ENCODE measurements around the gene OR5AN1. TPM values are rescaled to one million over a fixed set of nuclear protein-coding genes. Genes with fewer than 3 reads are reported as not detected.

OR5AN1 gene
- total and polyA plus RNA-seq, 7 experiments from 2014 or later: not detected

- H3K36me3 Mint-ChIP-seq: no peaks in the 10 kb centered on the region
- H3K27ac Mint-ChIP-seq: no peak overlapping the region
- ChIA-PET CTCF (interaction anchor here (1.7 kb wide), 1 partner anchor 12 kb away, joined by 7 read pairs; no protein-coding TSS in a partner anchor), POLR2A (no interaction called here)
- peaks cover 0 to 5% (median 0%) of the 10 kb centered on the region in 11 donors for H3K9me3 Mint-ChIP-seq
- DNase-seq: peak in 1 of 9 donors; percentile 5
- no peak overlapping the region for H3K4me3 Mint-ChIP-seq
- intact Hi-C loops (cut with micrococcal nuclease): no loop called here
- no peaks in the 10 kb centered on the region for H3K36me3 ChIP-seq (ENCODE audit: control insufficient read depth in 2 of 3, insufficient read depth in 3 of 3, low read length in 3 of 3)
- no peak overlapping the region for H3K4me3 ChIP-seq (ENCODE audit: low read length)
- peaks cover 0 to 12% (median 5%) of the 10 kb centered on the region in 7 donors for H3K4me1 Mint-ChIP-seq
- H3K4me1 ChIP-seq (ENCODE audit: control insufficient read depth in 2 of 2, insufficient read depth in 2 of 2, low read length in 2 of 2): no peaks in the 10 kb centered on the region
- no peak overlapping the region for H3K27ac ChIP-seq (ENCODE audit: low read depth, low read length)
- H3K27me3 ChIP-seq (ENCODE audit: control insufficient read depth in 2 of 2, insufficient read depth in 2 of 2, low read length in 2 of 2): no peaks in the 10 kb centered on the region
- H3K9me3 ChIP-seq (ENCODE audit: control insufficient read depth in 2 of 3, low read length in 3 of 3): no peaks in the 10 kb centered on the region
- ATAC-seq: no peak
- H3K27me3 Mint-ChIP-seq: peaks cover 16 to 58% (median 34%) of the 10 kb centered on the region in 5 donors
These were observed 58.3 kb downstream of the OR5AN1 start for GRCh38 chr11:59417023-59417422.

GRCh38 chr11:59418156-59418555, 59.5 kb downstream of the OR5AN1 start:
- Histone ChIP-seq H3K27me3 (ENCODE audit: control insufficient read depth in 2 of 2, insufficient read depth in 2 of 2, low read length in 2 of 2) (no peaks in the 10 kb centered on the region), H3K4me3 (ENCODE audit: low read length) (no peak overlapping the region), H3K27ac (ENCODE audit: low read depth, low read length) (no peak overlapping the region), H3K36me3 (ENCODE audit: control insufficient read depth in 2 of 3, insufficient read depth in 3 of 3, low read length in 3 of 3) (no peaks in the 10 kb centered on the region), H3K9me3 (ENCODE audit: control insufficient read depth in 2 of 3, low read length in 3 of 3) (no peaks in the 10 kb centered on the region), H3K4me1 (ENCODE audit: control insufficient read depth in 2 of 2, insufficient read depth in 2 of 2, low read length in 2 of 2) (no peaks in the 10 kb centered on the region)
- DNase-seq (no peak), ATAC-seq (no peak)
- Mint-ChIP-seq H3K36me3 (no peaks in the 10 kb centered on the region), H3K4me1 (peaks cover 0 to 12% (median 5%) of the 10 kb centered on the region in 7 donors), H3K9me3 (no peaks in the 10 kb centered on the region), H3K27me3 (peaks cover 16 to 49% (median 28%) of the 10 kb centered on the region in 5 donors), H3K27ac (no peak overlapping the region), H3K4me3 (no peak overlapping the region)
- intact Hi-C loops (cut with micrococcal nuclease): no loop called here
- CTCF ChIA-PET: interaction anchor here (1.7 kb wide), 1 partner anchor 11 kb away, joined by 7 read pairs; no protein-coding TSS in a partner anchor
- POLR2A ChIA-PET: no interaction called here

Other genes with a start within 250 kb of the OR5AN1 start
- gene FAM111A, start 216.0 kb upstream of the OR5AN1 start, total RNA-seq: 100 to 1,000 TPM in 3 of 5 experiments, 10 to 100 TPM in 2; 73.1 to 138 (median 117) TPM
- 10 to 100 TPM; 23.0 to 32.0 TPM for gene FAM111A, start 216.0 kb upstream of the OR5AN1 start, polyA plus RNA-seq
- gene DTX4, start 186.8 kb upstream of the OR5AN1 start, total RNA-seq: 1 to 10 TPM in 4 of 5 experiments, under 1 TPM in 1; 0.22 to 3.9 (median 2.2) TPM
- gene DTX4, start 186.8 kb upstream of the OR5AN1 start, polyA plus RNA-seq: under 1 TPM; 0.22 to 0.35 TPM
- gene MPEG1, start 146.0 kb upstream of the OR5AN1 start, total RNA-seq: 100 to 1,000 TPM in 1 of 5 experiments, 10 to 100 TPM in 1, 1 to 10 TPM in 2, not detected in 1; 4.2 to 187 (median 13.8) TPM
- under 1 TPM; 0.26 to 0.53 TPM for gene MPEG1, start 146.0 kb upstream of the OR5AN1 start, polyA plus RNA-seq
- gene OR5A2, start 67.5 kb downstream of the OR5AN1 start, total RNA-seq: not detected
- gene OR5A2, start 67.5 kb downstream of the OR5AN1 start, polyA plus RNA-seq: not detected
- gene OR5A1, start 77.6 kb downstream of the OR5AN1 start, total RNA-seq: not detected
- gene OR5A1, start 77.6 kb downstream of the OR5AN1 start, polyA plus RNA-seq: not detected
- not detected for gene OR4D6, start 98.1 kb downstream of the OR5AN1 start, total RNA-seq
- not detected for gene OR4D6, start 98.1 kb downstream of the OR5AN1 start, polyA plus RNA-seq
- not detected for gene OR4D10, start 114.4 kb downstream of the OR5AN1 start, total RNA-seq
- gene OR4D10, start 114.4 kb downstream of the OR5AN1 start, polyA plus RNA-seq: not detected
- gene OR4D11, start 144.7 kb downstream of the OR5AN1 start, total RNA-seq: not detected
- gene OR4D11, start 144.7 kb downstream of the OR5AN1 start, polyA plus RNA-seq: not detected
- not detected for gene OR4D9, start 152.6 kb downstream of the OR5AN1 start, total RNA-seq
- not detected for gene OR4D9, start 152.6 kb downstream of the OR5AN1 start, polyA plus RNA-seq

Measured in naive thymus-derived CD4-positive, alpha-beta T cell (primary cell).